HG03025 (cell line): ENCODE measurements around the gene GRM5.
"Not testable (repeated sequence)": the region's sequence is repeated elsewhere in the genome, so short reads cannot be mapped to it uniquely, and the experiment has no call there.

Experiments
- ATAC-seq: cut with Tn5 transposase; IDR thresholded peaks from one replicate; pipeline ENCODE4 v1.9.1; 2021; ENCODE audit warnings: mild to moderate bottlenecking, moderate library complexity; ENCODE audit not compliant: unreplicated experiment, low FRiP score

The GRM5 gene

DNA sequence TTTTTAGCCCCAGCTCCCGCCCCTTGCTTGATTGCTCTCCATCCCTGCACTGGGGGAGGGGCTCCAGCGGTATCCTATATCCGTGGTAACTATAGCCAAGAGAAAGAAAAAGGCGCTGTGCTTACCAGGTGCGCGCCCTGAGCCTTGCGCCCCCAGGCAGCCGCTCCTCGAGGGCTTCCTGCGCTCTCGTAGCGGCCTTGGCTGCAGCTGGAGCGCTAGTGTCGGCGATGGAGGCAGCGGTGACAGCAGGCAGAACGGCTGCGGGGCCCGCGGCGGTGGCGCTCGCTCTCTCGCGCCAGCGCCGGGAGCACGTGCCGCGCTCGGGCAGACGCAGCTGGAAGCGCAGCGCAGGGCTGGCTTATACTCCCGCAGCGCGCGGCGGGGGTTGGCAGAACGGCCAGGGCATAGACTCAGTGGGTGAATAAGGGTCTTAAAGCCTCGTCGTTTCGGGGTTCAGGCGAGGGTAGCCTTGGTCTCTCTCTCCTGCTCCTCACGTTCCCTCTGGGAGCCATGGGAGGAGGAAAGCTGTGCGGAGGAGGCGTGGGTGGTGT is at the start of gene GRM5:
GRM5 (minus strand) TSS at position 332 of the 551 bp plus-strand sequence. CDS start 18,110 bp downstream, outside the sequence.
- ATAC-seq: not testable (repeated sequence)

- peak; percentile 76 for ATAC-seq
Measured at GRCh38 chr11:89097956-89098355, 32.2 kb upstream of the GRM5 start.

GRCh38 chr11:89093806-89094205 is 28.0 kb upstream of the GRM5 start:
- ATAC-seq: not testable (repeated sequence)

- not testable (repeated sequence) for ATAC-seq
Measured at GRCh38 chr11:89084951-89085350, 19.2 kb upstream of the GRM5 start.

- not testable (repeated sequence) for ATAC-seq
Measured at GRCh38 chr11:89070911-89071310, 5.1 kb upstream of the GRM5 start.

DNA sequence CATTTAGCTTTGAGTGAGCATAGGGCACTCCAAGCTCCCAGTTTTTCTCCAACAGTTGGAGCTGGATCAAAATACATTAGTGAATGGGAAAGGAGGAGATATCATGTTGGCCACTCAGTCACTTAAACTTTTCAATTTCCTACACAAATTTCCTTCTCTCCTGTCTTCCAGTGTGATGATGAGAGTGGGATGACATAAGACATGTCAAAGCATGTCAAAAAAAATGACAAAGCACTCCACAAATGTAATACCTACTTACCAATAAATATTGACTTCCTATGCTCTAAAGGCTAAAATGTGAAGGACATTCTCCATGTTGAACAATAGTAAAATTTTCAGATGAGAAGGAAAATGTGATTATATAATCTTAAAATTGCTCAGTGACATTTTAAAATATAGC is 1.5 kb upstream of the GRM5 start:
- no peak for ATAC-seq

DNA sequence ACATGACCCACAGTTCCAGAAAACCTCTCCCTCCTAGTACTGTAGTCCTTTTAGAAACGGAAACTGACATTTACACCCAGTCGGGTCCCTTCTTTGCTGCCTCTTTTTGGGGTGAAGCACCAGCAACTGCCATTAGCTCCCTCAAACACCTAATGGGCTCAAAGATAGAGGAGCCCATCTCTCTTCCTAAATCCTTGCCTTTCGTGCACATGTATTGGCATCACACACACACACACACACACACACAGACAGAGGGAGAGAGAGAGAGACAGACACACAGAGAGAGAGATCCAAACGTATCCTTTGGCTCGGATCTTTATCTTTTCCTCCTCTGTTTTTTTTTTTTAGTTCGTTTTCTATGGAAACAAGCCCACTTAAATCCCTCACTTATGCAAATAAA is 716 bp downstream of the GRM5 start:
- ATAC-seq: no peak

DNA sequence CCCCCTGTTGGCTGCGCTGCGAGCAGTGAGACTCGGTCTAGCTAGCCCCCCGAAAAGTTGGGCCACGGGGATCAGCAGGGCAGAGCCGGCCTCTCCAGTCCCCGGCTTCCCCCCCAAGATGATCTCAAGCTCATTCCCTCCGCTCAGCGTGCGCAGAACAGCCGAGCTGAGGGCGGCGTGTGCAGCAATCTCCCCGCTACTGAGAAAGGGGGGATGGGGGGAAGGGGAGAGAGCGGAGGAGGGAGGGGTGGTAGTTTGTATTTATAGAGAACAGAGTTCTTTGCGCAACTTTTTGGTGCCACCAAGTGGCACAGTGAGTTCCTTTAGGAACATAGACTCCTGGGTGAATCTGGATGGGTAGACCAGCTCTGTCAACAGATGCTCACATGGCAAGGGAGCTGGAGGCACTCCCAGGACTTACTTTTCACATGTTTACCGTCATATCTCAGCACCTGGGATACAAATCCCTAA is 2.3 kb downstream of the GRM5 start:
- ATAC-seq: not testable (repeated sequence)

DNA sequence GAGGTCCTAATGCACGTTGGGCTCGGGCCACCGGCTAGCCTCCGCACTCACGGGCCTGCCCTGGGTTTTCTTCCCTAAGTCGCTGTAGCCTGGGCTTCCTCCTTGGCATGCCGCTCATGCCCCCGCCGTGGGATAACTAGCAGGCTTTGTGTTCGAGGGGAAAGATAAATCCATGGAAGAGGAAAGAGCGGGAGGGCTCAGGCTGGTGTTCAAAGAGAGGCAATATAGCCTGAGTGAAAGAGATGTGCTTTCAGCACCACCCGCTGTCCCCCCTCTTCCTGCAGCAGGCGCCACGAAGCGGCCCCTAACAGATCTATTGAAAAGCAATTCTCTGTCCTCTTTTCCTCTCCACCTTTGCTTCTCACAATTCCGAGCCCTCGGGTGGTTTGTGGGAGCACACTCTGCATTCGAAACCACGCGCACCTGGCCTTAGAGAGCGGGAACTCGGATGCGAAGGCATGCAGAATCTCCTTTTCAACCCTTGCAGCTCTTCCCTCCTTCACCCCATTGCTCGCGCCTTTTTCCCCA is 2.9 kb downstream of the GRM5 start:
- ATAC-seq: not testable (repeated sequence)

DNA sequence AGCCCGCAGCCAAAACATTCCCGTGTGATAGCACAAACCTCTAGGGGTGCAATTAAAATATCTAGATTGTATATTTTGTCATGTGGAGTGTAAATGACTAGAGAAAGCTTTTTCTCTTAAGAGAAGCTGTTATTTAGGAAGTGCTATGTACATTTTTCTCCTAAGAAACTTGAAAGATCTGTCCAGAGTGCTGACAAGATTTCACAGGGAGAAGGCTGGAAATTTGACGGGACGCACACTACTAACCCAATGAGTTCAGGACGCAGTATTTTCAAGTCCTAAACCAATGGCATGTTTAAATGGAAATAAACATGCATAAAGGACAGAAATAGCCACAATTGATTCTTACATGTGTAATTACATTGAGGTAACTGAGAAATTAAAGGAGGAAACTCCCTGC is 3.9 kb downstream of the GRM5 start:
- not testable (repeated sequence) for ATAC-seq

GRCh38 chr11:89057406-89057805 is 8.4 kb downstream of the GRM5 start:
- ATAC-seq: not testable (repeated sequence)

GRCh38 chr11:89052220-89052619 is 13.6 kb downstream of the GRM5 start:
- ATAC-seq: no peak

GRCh38 chr11:89047159-89047558 is 18.6 kb downstream of the GRM5 start:
- not testable (repeated sequence) for ATAC-seq

DNA sequence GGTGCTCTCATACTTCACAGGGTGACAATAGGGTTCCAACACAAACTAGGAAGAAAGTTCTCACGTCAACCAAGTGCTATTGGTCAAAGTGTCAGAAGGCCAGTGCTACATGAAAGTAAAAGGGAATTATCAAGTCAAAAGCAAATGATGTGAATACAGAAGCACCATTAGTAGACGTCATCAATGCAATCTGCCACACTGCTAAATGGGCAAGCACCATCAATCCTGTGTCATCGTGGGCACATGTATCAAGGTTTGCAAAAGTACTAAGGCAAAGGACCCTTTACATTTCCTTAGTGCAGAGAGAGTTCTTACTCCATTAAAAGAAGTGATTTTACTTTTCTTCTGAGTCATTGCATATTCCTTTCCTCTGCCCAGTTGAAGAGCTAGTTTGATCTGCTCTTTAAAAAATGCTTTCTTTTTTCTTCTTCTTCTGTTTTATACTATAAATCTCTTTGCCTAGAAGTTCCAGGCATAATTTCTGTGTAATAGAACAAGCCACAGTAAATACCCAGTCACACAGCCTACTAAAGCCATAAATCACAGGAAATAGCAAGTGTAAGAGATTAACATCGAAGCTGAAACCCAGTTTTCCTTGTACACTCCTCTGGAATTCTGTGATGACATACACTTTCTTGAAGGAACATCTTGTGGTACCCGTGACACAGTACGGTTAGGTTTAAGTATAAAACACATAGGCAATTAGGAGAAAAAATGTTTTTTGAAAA is 21.8 kb downstream of the GRM5 start:
- ATAC-seq: not testable (repeated sequence)

DNA sequence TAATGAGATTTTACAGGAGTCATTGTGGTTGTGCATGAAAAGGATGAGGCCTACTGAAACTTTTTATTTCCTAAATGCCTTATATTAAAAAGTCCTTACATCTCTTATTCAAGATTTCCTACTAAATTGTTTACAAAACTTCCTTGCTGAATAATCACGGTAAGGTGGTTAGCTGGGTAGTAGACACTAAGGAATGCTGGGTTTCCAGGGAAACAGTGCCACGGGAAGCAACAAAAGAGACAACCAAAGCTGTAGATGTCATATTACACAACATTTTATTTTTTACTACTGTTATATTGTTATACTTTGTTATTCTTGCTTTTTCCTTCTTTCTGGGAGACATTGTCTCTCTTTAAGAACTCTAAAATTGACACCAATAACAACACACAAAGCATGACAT is 36.1 kb downstream of the GRM5 start:
- not testable (repeated sequence) for ATAC-seq

GRCh38 chr11:89021339-89021738 is 44.4 kb downstream of the GRM5 start:
- no peak for ATAC-seq

DNA sequence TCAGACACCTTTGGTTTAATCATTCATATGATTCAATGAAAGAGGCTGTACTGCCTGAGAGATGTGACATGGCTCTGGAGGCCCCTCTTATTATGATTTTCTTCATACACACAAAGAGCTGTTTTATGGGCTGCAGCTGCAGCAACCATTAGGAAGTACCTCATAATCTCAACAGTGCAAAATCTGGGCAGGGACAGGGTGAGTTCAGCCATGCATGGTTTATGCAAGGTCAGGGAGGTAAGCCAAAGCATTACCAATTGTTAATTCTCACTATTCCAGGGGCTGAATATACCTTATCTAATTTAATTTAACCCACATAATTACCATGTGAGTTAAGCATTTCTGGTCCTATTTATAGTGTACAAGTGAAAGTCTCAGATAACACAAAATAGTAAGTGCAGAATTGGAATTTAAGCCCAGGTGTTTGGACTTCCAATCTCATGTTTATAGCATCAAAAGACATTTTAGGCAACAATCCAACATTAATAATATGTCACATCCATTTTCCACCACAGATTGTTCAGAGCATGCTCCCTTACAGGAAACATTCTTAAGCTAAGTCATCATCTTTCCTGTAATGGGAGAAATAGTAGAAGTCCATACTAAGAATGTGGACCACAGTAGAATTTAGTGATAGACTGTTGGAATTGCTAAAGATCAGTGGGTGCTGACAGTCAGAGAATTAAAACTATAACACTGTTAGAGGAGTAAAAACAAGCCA is 45.8 kb downstream of the GRM5 start:
- ATAC-seq: not testable (repeated sequence)

DNA sequence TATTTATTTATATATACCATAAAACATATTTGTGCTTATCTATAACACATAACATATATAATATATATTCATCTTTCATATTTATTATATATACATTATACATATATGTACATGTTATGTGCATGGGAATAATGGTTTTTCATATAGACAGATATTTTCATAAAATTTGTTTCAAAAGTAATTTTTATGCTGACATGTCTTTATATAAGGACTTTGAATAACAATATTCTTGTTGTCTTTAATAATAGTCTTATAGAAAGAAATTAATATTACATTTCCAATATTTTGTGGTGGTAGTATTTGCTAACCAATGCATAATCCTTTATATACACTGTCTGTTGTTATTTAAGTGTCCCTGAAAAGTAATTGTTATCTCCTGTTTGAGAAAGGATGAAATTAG is 49.6 kb downstream of the GRM5 start:
- no peak for ATAC-seq

DNA sequence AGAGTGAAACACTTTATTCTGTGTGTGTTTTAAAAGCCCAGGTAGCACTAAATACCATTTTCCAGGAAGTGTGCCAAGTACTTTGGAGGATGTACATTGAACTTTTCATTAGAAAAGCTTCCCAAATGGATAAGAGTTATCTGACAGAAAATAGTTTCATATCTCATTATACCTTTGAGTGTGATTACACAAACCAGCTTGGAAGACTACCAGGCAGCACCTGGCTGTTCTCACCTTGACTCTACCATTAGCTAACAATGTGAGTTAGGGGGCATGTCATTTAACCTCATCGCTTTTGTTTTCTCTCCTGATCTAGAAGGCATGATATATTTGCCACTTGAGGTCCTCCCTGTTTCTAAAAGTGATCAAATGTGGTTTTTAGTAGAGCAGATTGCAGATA is 50.2 kb downstream of the GRM5 start:
- ATAC-seq: no peak

DNA sequence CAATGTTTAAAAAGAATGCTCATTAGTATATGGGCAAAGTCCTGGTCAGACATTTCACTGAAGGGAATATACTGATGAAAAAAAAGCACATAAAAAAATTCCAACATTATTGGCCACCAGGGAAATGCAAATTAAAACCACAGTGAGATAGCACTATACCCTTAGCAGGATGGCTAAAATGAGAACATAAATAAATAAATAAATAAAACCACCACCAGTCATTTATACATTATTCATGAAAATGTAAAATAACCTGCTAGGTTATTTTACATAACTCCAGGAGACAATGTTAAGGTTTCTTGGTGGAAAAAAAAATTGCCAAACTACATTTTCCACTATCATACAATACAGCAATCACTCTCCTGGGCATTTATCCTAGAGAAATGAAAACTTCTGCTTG is 64.9 kb downstream of the GRM5 start:
- ATAC-seq: not testable (repeated sequence)

GRCh38 chr11:88979641-88980040 is 86.1 kb downstream of the GRM5 start:
- no peak for ATAC-seq
